ENCODE data around the gene KIAA1217.

KIAA1217 gene

DNA sequence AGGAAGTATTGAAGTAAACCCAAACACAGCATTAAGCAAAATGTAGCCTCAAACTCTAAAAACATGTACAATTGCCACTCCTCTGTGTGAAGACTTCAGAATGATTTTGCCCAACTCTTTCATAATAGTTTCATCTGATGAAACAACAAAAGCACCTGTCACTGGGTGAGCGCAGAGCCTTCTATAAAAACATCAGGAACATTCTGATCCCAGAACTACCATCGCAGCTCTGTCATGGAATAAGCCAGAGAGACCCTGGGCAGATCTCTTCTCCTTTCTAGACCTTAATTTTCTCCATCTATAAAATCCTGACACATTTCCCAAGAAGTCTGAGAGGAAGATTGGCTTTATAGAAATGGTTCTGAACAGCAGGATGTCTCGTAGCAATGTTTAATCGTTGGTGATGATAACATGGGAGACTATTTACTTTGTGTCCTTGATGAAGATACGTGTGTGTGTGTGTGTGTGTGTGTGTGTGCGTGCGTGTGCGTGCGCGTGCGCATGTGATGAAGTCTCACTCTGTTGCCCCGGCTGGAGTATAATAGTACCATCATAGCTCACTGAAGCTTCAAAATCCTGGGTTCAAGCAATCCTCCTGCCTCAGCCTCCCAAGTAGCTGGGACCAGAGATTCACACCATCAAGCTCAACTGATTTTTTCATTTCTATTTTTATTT lies 198.0 kb downstream of the KIAA1217 start:
- no peak for DNase-seq (ENCODE audit: low read depth)

- no peak for DNase-seq (ENCODE audit: low read depth)
Observed at GRCh38 chr10:24407928-24408327, 199.0 kb downstream of the KIAA1217 start.

- DNase-seq (ENCODE audit: low read depth): no peak
Observed at GRCh38 chr10:24408365-24408764, 199.4 kb downstream of the KIAA1217 start.

- DNase-seq (ENCODE audit: low read depth): no peak
Observed at GRCh38 chr10:24414597-24414996, 205.7 kb downstream of the KIAA1217 start.

DNA sequence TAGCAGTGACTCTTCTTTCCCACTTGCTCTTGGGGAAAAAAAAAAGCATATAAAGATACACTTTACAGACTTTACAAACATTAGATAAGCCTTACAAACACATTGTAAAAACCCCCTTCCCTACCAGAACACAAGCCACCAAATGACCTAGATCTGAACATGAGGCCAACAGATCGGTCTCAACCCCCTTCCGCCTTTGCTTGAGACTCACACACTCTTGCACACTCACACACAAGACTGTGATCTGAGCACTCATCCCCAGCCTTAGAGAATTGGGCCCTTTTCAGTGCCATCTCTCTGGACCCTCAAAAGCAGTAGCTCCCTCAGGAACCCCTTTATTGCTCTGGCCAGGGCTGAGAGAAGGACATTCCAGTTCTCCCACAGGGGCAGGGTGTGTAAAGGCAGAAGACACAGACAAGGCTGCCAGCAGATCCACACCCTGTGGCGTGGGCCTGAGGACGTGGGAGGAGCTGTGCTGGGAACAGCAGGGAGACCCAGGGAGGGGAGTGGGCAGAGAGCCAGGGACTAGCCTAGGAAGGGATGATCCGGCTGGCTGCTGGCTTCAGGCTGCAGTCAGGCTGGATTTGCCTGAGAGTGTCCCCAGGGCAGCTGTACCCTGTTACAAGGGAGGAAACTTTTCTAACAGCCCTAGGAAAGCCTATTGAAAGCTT lies 206.7 kb downstream of the KIAA1217 start:
- DNase-seq (ENCODE audit: low read depth): no peak

- DNase-seq (ENCODE audit: low read depth): no peak
Observed at GRCh38 chr10:24416248-24416647, 207.3 kb downstream of the KIAA1217 start.

DNA sequence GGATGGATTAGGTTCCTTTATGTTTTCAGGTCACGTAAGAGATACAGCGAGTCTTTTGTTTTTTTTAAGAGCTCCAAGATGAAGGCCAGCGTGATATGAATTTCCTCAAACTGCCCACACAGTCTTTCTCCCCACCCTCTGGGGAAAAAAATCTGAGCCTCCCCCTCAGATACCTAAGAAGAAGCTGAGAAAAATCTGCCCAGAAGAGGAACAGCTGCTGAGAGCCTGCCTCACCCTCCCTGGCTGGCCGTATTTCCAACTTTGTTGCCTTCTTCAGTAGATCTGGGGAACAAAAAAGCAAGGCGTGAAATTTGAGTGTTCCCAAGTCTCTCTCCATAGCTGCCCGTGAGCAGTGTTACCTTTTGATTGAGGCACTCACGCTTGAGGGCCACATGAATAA lies 208.1 kb downstream of the KIAA1217 start:
- DNase-seq (ENCODE audit: low read depth): no peak

DNA sequence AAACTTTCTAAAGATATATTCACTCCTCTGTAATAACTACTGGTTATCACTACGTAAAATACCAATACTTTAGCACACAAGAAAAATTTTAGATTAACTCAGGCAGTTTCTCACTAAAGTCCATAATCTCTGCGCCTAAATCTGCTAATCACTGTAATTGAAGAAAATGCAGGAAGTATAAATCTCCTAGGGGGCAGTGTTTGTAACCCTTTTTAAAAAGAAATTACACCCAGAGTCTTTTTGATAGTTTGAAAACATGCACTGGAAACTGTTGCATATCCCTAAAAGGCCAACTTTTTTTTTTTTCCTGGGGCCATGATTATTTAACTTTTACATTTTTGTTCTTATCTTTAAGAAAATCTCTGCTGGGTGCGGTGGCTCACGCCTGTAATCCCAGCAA lies 209.6 kb downstream of the KIAA1217 start:
- no peak for DNase-seq (ENCODE audit: low read depth)

- no peak for DNase-seq (ENCODE audit: low read depth)
Observed at GRCh38 chr10:24419066-24419465, 210.1 kb downstream of the KIAA1217 start.

DNA sequence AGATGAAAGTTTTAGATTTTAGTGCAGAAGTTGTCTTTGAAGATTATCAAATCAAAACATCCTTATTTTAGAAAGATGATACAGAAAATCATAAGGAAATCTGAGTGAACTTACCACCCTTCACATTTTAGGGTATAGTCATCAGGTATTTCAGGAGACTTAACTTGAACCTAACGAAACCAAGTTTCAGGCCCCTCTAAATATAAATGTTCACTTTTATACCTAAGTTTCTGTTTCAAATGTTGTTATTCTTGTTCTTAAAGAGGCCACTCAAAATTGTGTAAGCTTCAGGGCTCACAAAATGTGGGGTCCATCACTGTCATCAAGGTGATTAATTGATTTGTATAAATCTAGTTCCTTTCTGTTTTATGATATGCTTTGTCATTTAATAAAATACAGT lies 216.2 kb downstream of the KIAA1217 start:
- DNase-seq (ENCODE audit: low read depth): no peak

- DNase-seq (ENCODE audit: low read depth): no peak
Observed at GRCh38 chr10:24427678-24428409, 218.9 kb downstream of the KIAA1217 start.

DNA sequence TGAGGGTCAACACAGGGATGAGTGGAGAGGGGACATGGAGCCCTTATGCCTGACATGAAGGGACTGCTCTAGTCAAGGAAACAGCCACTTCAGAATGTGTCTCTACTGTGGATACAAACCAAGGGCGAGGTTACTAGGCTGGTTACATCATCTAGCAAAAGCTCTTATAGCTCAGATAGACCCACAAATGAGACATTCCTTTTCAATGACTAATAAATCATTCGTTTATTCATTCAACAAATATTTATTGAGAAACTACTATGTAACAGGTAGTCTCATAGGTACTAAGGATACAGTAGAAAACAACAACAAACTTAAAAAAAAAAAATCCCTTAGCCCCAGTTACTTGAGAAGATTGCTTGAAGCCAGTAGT lies 219.5 kb downstream of the KIAA1217 start:
- DNase-seq (ENCODE audit: low read depth): no peak

GRCh38 chr10:24430591-24430990 lies 221.7 kb downstream of the KIAA1217 start:
- DNase-seq (ENCODE audit: low read depth): no peak

DNA sequence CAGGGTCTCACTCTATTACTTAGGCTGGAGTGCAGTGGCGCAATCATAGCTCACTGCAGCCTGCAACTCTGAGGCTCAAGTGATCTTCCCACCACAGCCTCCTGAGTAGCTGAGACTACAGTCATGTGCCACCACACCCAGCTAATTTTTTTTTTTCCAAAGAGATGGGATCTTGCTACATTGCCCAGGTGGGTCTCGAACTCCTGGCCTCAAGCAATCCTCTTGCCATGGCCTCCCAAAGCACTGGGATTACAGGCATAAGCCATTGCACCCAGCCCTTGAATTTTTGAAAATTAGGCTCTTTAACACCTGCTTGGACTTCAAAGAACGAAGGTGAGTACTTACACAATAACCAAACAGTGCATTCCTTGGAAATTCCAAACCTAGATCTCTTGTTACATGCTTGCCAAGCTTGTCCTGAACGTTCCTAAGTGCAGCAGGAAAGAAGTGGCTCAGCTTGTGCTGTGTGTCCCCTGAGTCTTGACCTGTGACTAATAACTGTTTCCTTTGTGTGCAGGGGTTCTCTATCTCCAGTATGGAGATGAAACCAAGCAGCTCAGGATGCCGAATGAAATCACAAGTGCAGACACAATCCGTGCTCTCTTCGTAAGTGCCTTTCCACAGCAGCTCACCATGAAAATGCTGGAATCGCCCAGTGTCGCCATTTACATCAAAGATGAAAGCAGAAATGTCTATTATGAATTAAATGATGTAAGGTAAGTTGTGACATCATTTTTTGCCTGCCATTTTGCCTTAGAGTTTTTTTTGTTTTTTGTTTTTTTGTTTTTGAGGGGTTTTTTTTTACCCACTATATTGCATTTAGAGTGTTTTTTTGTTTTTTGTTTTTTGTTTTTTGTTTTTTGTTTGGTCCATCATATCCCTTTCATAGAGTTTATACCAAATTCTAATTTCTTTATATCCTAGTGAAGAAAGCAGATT lies 223.8 kb downstream of the KIAA1217 start:
- DNase-seq (ENCODE audit: low read depth): no peak

GRCh38 chr10:24433705-24434104 lies 224.8 kb downstream of the KIAA1217 start:
- no peak for DNase-seq (ENCODE audit: low read depth)

GRCh38 chr10:24434961-24435360 lies 226.0 kb downstream of the KIAA1217 start:
- no peak for DNase-seq (ENCODE audit: low read depth)

DNA sequence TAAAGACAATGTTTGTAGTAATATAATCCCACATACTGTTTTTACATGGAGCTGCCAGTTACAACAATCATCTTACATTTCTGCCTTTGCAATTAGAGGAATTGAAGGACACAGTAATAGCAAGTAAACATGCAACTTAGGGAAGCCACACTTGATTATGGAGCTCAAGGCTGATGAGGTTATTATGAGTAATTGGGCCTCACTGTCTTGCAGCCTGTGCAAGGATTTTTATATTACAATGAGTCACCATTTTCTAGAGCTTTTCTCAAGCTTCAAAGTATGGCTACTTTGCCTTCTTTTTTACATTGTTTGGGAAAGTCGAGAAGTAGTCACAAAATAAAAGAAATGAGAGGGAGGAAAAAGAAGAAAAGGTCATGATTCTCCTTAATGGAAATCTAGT lies 226.4 kb downstream of the KIAA1217 start:
- DNase-seq (ENCODE audit: low read depth): no peak

GRCh38 chr10:24437302-24437701 lies 228.4 kb downstream of the KIAA1217 start:
- DNase-seq (ENCODE audit: low read depth): no peak

- DNase-seq (ENCODE audit: low read depth): no peak
Observed at GRCh38 chr10:24438800-24439199, 229.9 kb downstream of the KIAA1217 start.

- no peak for DNase-seq (ENCODE audit: low read depth)
Observed at GRCh38 chr10:24439935-24440334, 231.0 kb downstream of the KIAA1217 start.

GRCh38 chr10:24440817-24441797 lies 232.2 kb downstream of the KIAA1217 start:
- no peak for DNase-seq (ENCODE audit: low read depth)
